GM21737 (cell line): ENCODE results near the gene YWHAQ.

ENCODE experiments used
- ATAC-seq: cut with Tn5 transposase; IDR thresholded peaks from one replicate; pipeline ENCODE4 v1.9.1; 2021; ENCODE audit warnings: mild to moderate bottlenecking, moderate library complexity; ENCODE audit not compliant: unreplicated experiment

The YWHAQ gene

GRCh38 chr2:9655441-9656269 is 24.9 kb upstream of the YWHAQ start:
- ATAC-seq: peak; percentile 52

- ATAC-seq: no peak
Measured at GRCh38 chr2:9654452-9655100, 23.8 kb upstream of the YWHAQ start.

- no peak for ATAC-seq
Measured at GRCh38 chr2:9653485-9654271, 22.9 kb upstream of the YWHAQ start.

GRCh38 chr2:9652898-9653479 is 22.2 kb upstream of the YWHAQ start:
- no peak for ATAC-seq

- ATAC-seq: no peak
Measured at GRCh38 chr2:9652267-9652666, 21.5 kb upstream of the YWHAQ start.

- no peak for ATAC-seq
Measured at GRCh38 chr2:9650119-9650821, 19.5 kb upstream of the YWHAQ start.

- no peak for ATAC-seq
Measured at GRCh38 chr2:9649261-9649660, 18.5 kb upstream of the YWHAQ start.

- ATAC-seq: no peak
Measured at GRCh38 chr2:9648821-9649220, 18.0 kb upstream of the YWHAQ start.

GRCh38 chr2:9647884-9648283 is 17.1 kb upstream of the YWHAQ start:
- no peak for ATAC-seq

GRCh38 chr2:9646196-9647030 is 15.6 kb upstream of the YWHAQ start:
- no peak for ATAC-seq

GRCh38 chr2:9644603-9645002 is 13.8 kb upstream of the YWHAQ start:
- no peak for ATAC-seq

- ATAC-seq: no peak
Measured at GRCh38 chr2:9644021-9644420, 13.2 kb upstream of the YWHAQ start.

GRCh38 chr2:9641641-9642040 is 10.8 kb upstream of the YWHAQ start:
- no peak for ATAC-seq

- ATAC-seq: no peak
Measured at GRCh38 chr2:9640403-9641104, 9.8 kb upstream of the YWHAQ start.

- no peak for ATAC-seq
Measured at GRCh38 chr2:9639740-9640343, 9.0 kb upstream of the YWHAQ start.

GRCh38 chr2:9639000-9639602 is 8.3 kb upstream of the YWHAQ start:
- no peak for ATAC-seq

- no peak for ATAC-seq
Measured at GRCh38 chr2:9638532-9638931, 7.7 kb upstream of the YWHAQ start.

- ATAC-seq: no peak
Measured at GRCh38 chr2:9637330-9637729, 6.5 kb upstream of the YWHAQ start.
